Colonic mucosa (tissue), 4 donors: ENCODE results near the gene SNX14. TPM values are rescaled to one million over a fixed set of nuclear protein-coding genes. Genes with fewer than 3 reads are reported as not detected.

Experiments used
- DNase-seq: peaks from one replicate; pipeline ENCODE4 v3.0.0-alpha.2; 2020
- H3K27ac ChIP-seq: fragments of 200-600 bp; one replicate; pipeline ENCODE4 v1.8.0; 2021
- H3K27me3 ChIP-seq: fragments of 200-600 bp; one replicate; pipeline ENCODE4 v1.8.0; 2021
- H3K36me3 ChIP-seq: fragments of 200-600 bp; one replicate; pipeline ENCODE4 v1.8.0; 2021
- H3K4me1 ChIP-seq: fragments of 200-600 bp; one replicate; pipeline ENCODE4 v1.8.0; 2021; ENCODE audit warnings: mild to moderate bottlenecking
- H3K4me3 ChIP-seq: fragments of 200-600 bp; one replicate; pipeline ENCODE4 v1.8.0; 2021
- H3K9ac ChIP-seq, 2 donors: one replicate each; pipeline ENCODE4 v1.7.0; 2013; ENCODE audit warnings: control low read depth in 2 of 2, low read depth in 2 of 2, low read length in 2 of 2
- H3K9me3 ChIP-seq: fragments of 200-600 bp; one replicate; pipeline ENCODE4 v1.8.0; 2021
- intact Hi-C: fragments of 100-400 bp; cut with DNase I; formaldehyde crosslinking; loops from one replicate; pipeline ENCODE4 v1.14.1; 2022
- total RNA-seq, 2 donors: library from RNA; stranded (reverse); fragmentation: NEBNext Ultra II Directional in 1 of 2; extraction: Animal tissue kit (Norgen Biotek cat#: 25700) in 1 of 2; gene quantifications; one replicate each; pipeline ENCODE4 v1.2.1, GENCODE V29; 2021
- TF ChIP-seq, protein P1 (sequence below): fragments of 200-600 bp; IDR thresholded peaks from one replicate; pipeline ENCODE4 v1.8.0; 2022; ENCODE audit warnings: antibody characterized with exemption, mild to moderate bottlenecking
- donor health status: healthy.
- donor health status: DM: no; HTN: no; CAD: no.
- donor health status: DM: no; HTN: no; CAD: no.

The SNX14 gene
- total RNA-seq, 2 donors from 2014 or later = 52.5 to 80.6 TPM

DNA sequence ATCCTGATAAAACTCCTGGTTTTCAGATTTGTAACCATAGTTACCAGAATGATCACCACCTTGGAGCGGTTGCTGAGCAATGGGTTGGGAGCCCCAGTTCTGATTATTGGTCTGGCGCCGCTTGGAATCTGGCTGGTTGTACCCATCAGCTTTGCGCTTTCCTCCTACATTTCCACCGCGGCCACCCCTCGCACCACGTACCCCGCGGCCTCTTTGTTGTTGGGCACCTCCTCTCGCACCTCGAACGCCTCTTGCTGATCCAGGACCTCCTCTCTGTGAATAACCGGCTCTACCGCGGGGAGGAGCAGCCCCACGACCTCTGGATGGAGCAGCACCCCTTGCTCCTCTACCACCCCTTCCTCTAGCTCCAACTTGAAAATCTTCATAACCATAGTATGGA lies 21.1 kb upstream of the SNX14 start:
- TF ChIP-seq, protein P1, sequence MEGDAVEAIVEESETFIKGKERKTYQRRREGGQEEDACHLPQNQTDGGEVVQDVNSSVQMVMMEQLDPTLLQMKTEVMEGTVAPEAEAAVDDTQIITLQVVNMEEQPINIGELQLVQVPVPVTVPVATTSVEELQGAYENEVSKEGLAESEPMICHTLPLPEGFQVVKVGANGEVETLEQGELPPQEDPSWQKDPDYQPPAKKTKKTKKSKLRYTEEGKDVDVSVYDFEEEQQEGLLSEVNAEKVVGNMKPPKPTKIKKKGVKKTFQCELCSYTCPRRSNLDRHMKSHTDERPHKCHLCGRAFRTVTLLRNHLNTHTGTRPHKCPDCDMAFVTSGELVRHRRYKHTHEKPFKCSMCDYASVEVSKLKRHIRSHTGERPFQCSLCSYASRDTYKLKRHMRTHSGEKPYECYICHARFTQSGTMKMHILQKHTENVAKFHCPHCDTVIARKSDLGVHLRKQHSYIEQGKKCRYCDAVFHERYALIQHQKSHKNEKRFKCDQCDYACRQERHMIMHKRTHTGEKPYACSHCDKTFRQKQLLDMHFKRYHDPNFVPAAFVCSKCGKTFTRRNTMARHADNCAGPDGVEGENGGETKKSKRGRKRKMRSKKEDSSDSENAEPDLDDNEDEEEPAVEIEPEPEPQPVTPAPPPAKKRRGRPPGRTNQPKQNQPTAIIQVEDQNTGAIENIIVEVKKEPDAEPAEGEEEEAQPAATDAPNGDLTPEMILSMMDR = no peak
- peaks cover 6% of the 10 kb centered on the region for H3K36me3 ChIP-seq
- H3K9me3 ChIP-seq = no peaks in the 10 kb centered on the region
- H3K27ac ChIP-seq = no peak overlapping the region
- H3K9ac ChIP-seq = no peak overlapping the region
- no peak for DNase-seq
- intact Hi-C loops = no loop called here
- no peak overlapping the region for H3K4me3 ChIP-seq
- no peaks in the 10 kb centered on the region for H3K4me1 ChIP-seq
- H3K27me3 ChIP-seq = no peaks in the 10 kb centered on the region

DNA sequence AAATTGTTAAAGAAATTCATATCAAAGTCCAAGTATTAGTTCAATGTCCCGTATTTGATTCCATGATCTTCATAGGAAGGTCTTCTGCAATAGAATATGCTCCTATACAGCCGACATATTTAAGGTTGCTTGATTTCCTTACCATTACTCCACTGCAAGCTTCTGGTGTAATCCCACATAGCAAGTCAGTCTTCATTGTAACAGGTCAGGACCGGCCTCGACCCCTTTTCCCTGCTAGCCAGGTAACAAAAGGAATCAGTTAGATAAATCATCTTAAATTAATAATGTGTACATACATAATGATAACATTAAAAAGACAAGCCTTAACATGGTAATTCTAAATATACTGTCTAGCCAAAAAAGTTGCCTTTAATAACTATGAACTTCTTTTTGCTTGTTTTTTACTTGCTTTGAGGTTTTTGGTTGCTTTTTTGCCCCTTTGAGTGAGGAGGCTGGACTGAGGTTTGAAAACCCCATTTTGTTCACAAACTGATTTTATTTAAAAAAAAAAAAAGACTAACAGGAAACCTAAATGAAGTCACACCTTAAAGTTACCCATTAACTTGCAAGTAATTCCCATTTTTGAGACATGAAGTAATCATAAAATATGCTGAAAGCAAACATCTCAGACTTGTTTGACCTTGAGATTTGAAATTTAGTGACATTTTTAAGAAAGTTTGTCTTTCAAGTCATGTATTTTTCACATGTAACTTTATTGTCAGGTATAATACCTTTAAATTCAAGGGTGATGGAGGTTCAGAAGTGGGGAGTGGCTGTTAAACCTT lies 19.2 kb upstream of the SNX14 start:
- Histone ChIP-seq H3K9me3 (no peaks in the 10 kb centered on the region), H3K4me3 (no peak overlapping the region), H3K27ac (no peak overlapping the region), H3K36me3 (peaks cover 6% of the 10 kb centered on the region), H3K9ac (no peak overlapping the region), H3K4me1 (no peaks in the 10 kb centered on the region), H3K27me3 (no peaks in the 10 kb centered on the region)
- intact Hi-C loops = no loop called here
- TF ChIP-seq, protein P1 = no peak
- DNase-seq = no peak

DNA sequence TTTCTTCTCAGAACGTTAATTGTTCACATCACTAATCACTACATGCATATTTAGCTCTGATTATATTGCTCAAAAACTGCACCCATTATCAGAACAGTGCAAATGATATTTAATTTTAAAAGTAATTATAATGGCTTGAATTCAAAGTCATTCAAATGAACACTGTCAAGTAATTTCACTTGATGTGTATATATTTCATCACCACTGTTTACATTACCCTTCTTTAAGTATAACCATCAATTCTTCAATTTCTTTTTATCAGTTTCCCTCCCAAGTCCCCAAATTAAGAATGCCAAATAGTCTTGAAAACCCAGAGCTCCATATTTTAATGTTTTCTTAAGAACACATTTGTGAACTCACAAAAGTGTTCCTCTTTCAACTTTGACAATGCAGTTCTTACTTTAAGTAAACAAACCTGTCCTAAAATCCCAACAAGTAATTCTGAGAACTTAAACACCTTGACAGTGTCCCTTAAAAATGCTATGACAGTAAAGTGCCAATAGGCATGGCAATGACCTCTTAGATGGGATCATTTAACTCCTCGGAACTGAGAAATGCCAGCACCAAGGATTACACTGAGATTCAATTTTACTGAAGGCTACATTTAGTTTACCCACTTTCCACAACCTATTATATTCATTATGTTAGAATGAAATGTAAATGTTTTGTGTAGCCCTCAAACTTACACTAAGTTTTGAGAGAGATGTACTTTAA lies 16.7 kb upstream of the SNX14 start:
- intact Hi-C loops = no loop called here
- no peaks in the 10 kb centered on the region for H3K27me3 ChIP-seq
- no peaks in the 10 kb centered on the region for H3K9me3 ChIP-seq
- no peak for DNase-seq
- H3K27ac ChIP-seq = no peak overlapping the region
- H3K4me3 ChIP-seq = no peak overlapping the region
- TF ChIP-seq, protein P1 = no peak
- no peak overlapping the region for H3K9ac ChIP-seq
- H3K36me3 ChIP-seq = peaks cover 6% of the 10 kb centered on the region
- H3K4me1 ChIP-seq = no peaks in the 10 kb centered on the region

DNA sequence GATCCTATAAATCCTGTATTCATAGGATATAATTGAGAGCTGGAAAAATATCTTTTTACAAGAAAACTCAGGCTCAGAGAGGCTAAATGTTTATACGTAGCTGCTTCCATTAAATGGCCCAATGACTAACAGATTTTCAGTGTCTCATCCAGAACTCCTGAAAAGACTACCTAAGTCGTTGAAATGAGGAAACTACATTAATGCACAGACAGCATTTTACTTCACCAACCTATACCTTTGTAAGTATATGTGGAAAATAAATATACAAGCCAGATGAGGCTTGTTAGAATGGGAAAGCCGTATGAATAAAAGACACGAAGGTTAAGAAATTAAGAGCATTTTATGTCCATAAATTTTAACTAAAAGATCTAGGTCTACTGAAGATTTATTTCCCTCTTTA lies 8.4 kb upstream of the SNX14 start:
- Histone ChIP-seq H3K36me3 (no peaks in the 10 kb centered on the region), H3K4me3 (no peak overlapping the region), H3K9ac (no peak overlapping the region), H3K4me1 (no peaks in the 10 kb centered on the region), H3K27ac (no peak overlapping the region), H3K9me3 (no peaks in the 10 kb centered on the region), H3K27me3 (no peaks in the 10 kb centered on the region)
- intact Hi-C loops = no loop called here
- no peak for DNase-seq
- TF ChIP-seq, protein P1 = no peak

DNA sequence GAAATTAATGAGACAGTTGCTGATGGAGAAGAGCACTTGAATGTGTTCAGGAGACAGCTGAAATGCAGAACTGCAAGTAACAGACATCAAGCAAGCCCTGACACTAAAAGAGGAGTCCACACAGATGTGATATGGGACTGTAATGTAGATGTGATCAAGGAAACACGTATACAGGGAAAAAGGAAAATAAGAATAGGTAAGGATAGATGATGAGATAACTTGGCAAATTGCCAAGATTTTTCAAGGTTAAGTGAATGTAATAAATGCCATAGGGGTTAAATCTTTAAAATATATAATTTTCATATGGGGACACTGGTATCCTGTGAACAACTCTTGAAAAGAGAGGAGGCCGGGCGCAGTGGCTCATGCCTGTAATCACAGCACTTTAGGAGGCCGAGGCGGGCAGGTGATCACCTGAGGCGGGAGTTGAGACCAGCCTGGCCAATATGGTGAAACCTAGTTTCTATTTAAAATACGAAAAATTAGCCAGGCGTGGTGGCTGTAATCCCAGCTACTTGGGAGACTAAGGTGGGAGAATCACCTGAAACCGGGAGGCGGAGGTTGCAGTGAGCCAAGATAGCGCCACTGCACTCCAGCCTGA lies 7.2 kb upstream of the SNX14 start:
- no peak for DNase-seq
- H3K9me3 ChIP-seq = no peaks in the 10 kb centered on the region
- H3K36me3 ChIP-seq = no peaks in the 10 kb centered on the region
- intact Hi-C loops = no loop called here
- no peaks in the 10 kb centered on the region for H3K4me1 ChIP-seq
- H3K9ac ChIP-seq = no peak overlapping the region
- no peak overlapping the region for H3K4me3 ChIP-seq
- no peaks in the 10 kb centered on the region for H3K27me3 ChIP-seq
- TF ChIP-seq, protein P1 = no peak
- no peak overlapping the region for H3K27ac ChIP-seq
